Transverse colon (tissue), 4 donors: ENCODE measurements around the gene HK2. TPM values are rescaled to one million over a fixed set of nuclear protein-coding genes. Genes with fewer than 3 reads are reported as not detected.

ENCODE experiments used
- DNase-seq: peaks from one replicate; pipeline ENCODE4 v3.0.0-alpha.2; 2019
- H3K27ac ChIP-seq, 4 donors: fragments of 200-600 bp; sonication (generic); 2 replicates each; pipeline ENCODE4 v1.5.1; 2016 to 2018; ENCODE audit warnings: inconsistent platforms in 4 of 4
- H3K27me3 ChIP-seq: fragments of 200-600 bp; sonication (generic); 2 replicates; pipeline ENCODE4 v1.5.1; 2017; ENCODE audit warnings: inconsistent platforms
- H3K36me3 ChIP-seq, 4 donors: fragments of 200-600 bp; sonication (generic); 2 replicates each; pipeline ENCODE4 v1.5.1; 2017 to 2019; ENCODE audit warnings: inconsistent platforms in 4 of 4
- H3K4me1 ChIP-seq, 4 donors: fragments of 200-600 bp; sonication (generic); 2 replicates each; pipeline ENCODE4 v1.5.1; 2017 to 2020; ENCODE audit warnings: inconsistent platforms in 4 of 4
- H3K4me3 ChIP-seq, 4 donors: fragments of 200-600 bp; sonication (generic); 1 replicate in 1 of 4; 2 replicates in 3 of 4; pipeline versions ENCODE4 v1.5.1 to v1.6.1; 2017 to 2019; ENCODE audit warnings: inconsistent platforms in 4 of 4
- H3K9me3 ChIP-seq, 2 donors: fragments of 200-600 bp; sonication (generic); 2 replicates each; pipeline ENCODE4 v1.5.1; 2017 to 2019; ENCODE audit warnings: inconsistent platforms in 2 of 2
- EP300 ChIP-seq: sonication (generic); formaldehyde crosslinking; IDR thresholded peaks from one replicate; pipeline ENCODE4 v1.6.1; 2017; ENCODE audit warnings: antibody characterized with exemption, low read depth
- POLR2A ChIP-seq: fragments of 450-650 bp; IDR thresholded peaks from one replicate; pipeline ENCODE4 v1.6.1; 2016; ENCODE audit warnings: antibody characterized with exemption, mild to moderate bottlenecking, moderate library complexity
- POLR2AphosphoS5 ChIP-seq, 3 donors: sonication (generic); formaldehyde crosslinking; IDR thresholded peaks; one replicate each; pipeline ENCODE4 v1.6.1; 2016; ENCODE audit warnings: antibody characterized with exemption in 3 of 3
- WGBS, 2 donors: methylation state at CpG; one replicate each; pipeline ENCODE4 v1.1.5; 2018; ENCODE audit warnings: low coverage in 1 of 2; 5-methylcytosine and 5-hydroxymethylcytosine counted together
- in situ Hi-C, 4 donors: fragments of 200-750 bp; cut with MboI; loops; one replicate each; pipeline versions ENCODE4 v1.15.0 to v1.15.1; 2017; ENCODE audit warnings: low sequenced_read_pairs in 3 of 4, low pct_ligation_motif_present in 1 of 4, low pct_unique_long_range_greater_than_20kb in 1 of 4
- intact Hi-C: fragments of 100-400 bp; cut with DNase I; formaldehyde crosslinking; loops from one replicate; pipeline ENCODE4 v1.15.1; 2023; ENCODE audit warnings: low total_unique reads
- total RNA-seq, 4 donors: library from RNA; depleted of rRNA; stranded (reverse); fragments of >200 nt; gene quantifications; one replicate each; pipeline ENCODE4 v1.1.0, GENCODE V29; 2016
- TF ChIP-seq, protein P1 (sequence below), 5 experiments: fragments of 200-600 bp in 3 of 5; fragments of 450-650 bp in 2 of 5; sonication (generic) in 3 of 5; IDR thresholded peaks; 1 replicate in 2 of 5; 2 replicates in 3 of 5; pipeline ENCODE4 v1.5.1; 2016 to 2017; ENCODE audit warnings: antibody characterized with exemption in 5 of 5, inconsistent platforms in 3 of 5, mild to moderate bottlenecking in 2 of 5, moderate library complexity in 1 of 5

HK2 gene
- total RNA-seq, 4 donors from 2014 or later, result 104 to 175 (median 131) TPM

DNA sequence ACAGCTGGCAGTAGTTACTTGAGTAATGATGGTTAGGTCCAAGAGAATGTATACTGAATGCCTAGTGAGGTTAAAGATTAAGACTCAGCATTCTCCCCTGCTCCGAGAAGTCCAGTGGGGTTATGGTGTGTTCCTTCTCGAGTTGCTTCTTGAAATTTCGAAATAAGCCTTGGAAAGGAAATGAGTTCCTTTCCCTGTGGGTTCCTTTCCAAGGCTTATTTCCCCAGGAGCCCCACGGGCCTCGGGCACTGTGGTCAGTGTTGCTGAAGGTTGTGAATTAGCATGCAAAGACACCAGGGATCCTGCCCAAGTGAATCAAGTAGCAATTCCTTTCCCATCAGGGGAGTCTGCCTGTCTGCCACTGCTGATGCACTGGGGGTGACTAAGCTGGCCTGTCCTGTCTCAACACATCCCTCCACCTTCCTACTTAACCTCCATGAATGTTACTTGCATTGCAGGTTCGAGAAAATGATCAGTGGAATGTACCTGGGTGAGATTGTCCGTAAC is 53.6 kb downstream of the HK2 start:
- intact Hi-C loops (no loop called here), in situ Hi-C loops (no loop called here)
- no peaks in the 10 kb centered on the region for H3K27me3 ChIP-seq
- no peak for DNase-seq
- TF ChIP-seq, protein P1, sequence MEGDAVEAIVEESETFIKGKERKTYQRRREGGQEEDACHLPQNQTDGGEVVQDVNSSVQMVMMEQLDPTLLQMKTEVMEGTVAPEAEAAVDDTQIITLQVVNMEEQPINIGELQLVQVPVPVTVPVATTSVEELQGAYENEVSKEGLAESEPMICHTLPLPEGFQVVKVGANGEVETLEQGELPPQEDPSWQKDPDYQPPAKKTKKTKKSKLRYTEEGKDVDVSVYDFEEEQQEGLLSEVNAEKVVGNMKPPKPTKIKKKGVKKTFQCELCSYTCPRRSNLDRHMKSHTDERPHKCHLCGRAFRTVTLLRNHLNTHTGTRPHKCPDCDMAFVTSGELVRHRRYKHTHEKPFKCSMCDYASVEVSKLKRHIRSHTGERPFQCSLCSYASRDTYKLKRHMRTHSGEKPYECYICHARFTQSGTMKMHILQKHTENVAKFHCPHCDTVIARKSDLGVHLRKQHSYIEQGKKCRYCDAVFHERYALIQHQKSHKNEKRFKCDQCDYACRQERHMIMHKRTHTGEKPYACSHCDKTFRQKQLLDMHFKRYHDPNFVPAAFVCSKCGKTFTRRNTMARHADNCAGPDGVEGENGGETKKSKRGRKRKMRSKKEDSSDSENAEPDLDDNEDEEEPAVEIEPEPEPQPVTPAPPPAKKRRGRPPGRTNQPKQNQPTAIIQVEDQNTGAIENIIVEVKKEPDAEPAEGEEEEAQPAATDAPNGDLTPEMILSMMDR (IDR thresholded peaks at IDR 0.05), result no peak
- TF ChIP-seq POLR2A, result no peak
- TF ChIP-seq EP300, result no peak
- TF ChIP-seq POLR2AphosphoS5 (IDR thresholded peaks at IDR 0.05), result no peak
- no peak overlapping the region for H3K27ac ChIP-seq
- no peak overlapping the region for H3K4me3 ChIP-seq
- peaks cover 0 to 39% (median 15%) of the 10 kb centered on the region in 4 donors for H3K36me3 ChIP-seq
- 77% methylated on average over 7 of the region's 7 CpGs; no CpG with 5 or more reads in 1 of the 2 donors for WGBS, 2 donors
- no peaks in the 10 kb centered on the region for H3K4me1 ChIP-seq
- no peaks in the 10 kb centered on the region for H3K9me3 ChIP-seq

DNA sequence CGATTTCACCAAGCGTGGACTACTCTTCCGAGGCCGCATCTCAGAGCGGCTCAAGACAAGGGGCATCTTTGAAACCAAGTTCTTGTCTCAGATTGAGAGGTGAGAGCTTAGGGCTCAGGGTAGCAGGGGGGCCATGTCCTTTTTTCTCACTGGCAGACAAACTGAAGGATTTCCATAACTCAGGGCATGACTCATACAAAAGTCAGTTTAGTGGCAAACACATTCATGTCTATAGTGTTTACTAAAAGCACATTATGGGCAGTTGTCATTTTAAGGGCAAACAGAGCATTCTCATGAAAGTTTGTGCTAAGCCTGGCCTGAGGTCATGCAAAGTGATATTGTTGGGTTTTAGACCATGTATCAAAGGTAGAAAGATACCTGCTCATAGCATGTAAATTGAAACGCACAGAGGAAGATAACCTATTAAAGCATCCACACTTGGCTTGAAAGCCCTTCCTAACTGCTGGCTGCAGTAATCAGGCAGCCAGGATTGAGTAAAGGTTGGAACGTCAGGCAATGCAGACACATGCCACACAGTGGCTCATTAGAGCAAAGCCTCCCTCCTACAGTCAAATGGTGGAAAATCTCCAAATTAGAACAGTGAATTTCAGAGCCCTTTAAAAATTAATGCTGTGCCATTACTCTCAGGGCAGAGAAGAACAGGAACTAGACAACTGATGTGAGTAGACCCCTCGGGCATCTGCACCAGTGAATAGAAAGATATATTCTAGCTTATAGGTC is 54.2 kb downstream of the HK2 start:
- no peaks in the 10 kb centered on the region for H3K9me3 ChIP-seq
- TF ChIP-seq, protein P1 (IDR thresholded peaks at IDR 0.05), result no peak
- TF ChIP-seq EP300 (no peak), POLR2A (no peak), POLR2AphosphoS5 (IDR thresholded peaks at IDR 0.05) (no peak)
- H3K4me3 ChIP-seq, result no peak overlapping the region
- in situ Hi-C loops, result no loop called here
- H3K27ac ChIP-seq, result no peak overlapping the region
- no peaks in the 10 kb centered on the region for H3K27me3 ChIP-seq
- WGBS, 2 donors, result 81 to 90% methylated on average over 3 to 8 of the region's 8 CpGs
- intact Hi-C loops, result no loop called here
- no peak for DNase-seq
- no peaks in the 10 kb centered on the region for H3K4me1 ChIP-seq
- peaks cover 0 to 35% (median 12%) of the 10 kb centered on the region in 4 donors for H3K36me3 ChIP-seq

DNA sequence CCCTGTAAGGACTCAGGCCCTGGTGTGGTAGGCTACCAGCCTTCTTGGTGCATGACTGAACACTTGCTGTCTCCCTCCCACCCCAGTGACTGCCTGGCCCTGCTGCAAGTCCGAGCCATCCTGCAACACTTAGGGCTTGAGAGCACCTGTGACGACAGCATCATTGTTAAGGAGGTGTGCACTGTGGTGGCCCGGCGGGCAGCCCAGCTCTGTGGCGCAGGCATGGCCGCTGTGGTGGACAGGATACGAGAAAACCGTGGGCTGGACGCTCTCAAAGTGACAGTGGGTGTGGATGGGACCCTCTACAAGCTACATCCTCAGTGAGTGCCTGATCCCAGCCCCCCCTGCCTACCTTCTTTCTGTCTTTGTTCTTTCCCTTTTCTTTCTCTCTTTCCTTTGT is 55.2 kb downstream of the HK2 start:
- Histone ChIP-seq H3K27ac (no peak overlapping the region), H3K9me3 (no peaks in the 10 kb centered on the region), H3K4me1 (no peaks in the 10 kb centered on the region), H3K36me3 (peaks cover 0 to 35% (median 10%) of the 10 kb centered on the region in 4 donors), H3K27me3 (no peaks in the 10 kb centered on the region), H3K4me3 (no peak overlapping the region)
- in situ Hi-C loops, result no loop called here
- no peak for TF ChIP-seq EP300
- no peak for TF ChIP-seq POLR2AphosphoS5 (IDR thresholded peaks at IDR 0.05)
- TF ChIP-seq POLR2A, result no peak
- TF ChIP-seq, protein P1 (IDR thresholded peaks at IDR 0.05), result no peak
- no peak for DNase-seq
- intact Hi-C loops, result no loop called here
- 92 to 100% methylated on average over 2 to 9 of the region's 9 CpGs for WGBS, 2 donors

DNA sequence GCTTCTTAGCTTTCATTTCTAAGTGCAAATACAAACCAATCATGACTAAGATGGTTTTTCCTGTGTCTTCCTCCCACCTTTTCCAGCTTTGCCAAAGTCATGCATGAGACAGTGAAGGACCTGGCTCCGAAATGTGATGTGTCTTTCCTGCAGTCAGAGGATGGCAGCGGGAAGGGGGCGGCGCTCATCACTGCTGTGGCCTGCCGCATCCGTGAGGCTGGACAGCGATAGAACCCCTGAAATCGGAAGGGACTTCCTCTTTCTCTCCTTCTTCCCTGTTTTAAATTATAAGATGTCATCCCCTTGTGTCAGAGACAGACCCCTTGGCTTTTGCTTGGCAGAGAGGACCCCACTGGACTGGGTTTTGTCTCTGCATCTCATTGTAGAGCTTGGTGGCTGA is 56.8 kb downstream of the HK2 start:
- Histone ChIP-seq H3K36me3 (peaks cover 0 to 35% (median 10%) of the 10 kb centered on the region in 4 donors), H3K27me3 (no peaks in the 10 kb centered on the region), H3K9me3 (no peaks in the 10 kb centered on the region), H3K27ac (no peak overlapping the region), H3K4me3 (no peak overlapping the region), H3K4me1 (no peaks in the 10 kb centered on the region)
- in situ Hi-C loops (no loop called here), intact Hi-C loops (no loop called here)
- WGBS, 2 donors, result 90% methylated on average over 8 of the region's 8 CpGs; no CpG with 5 or more reads in 1 of the 2 donors
- TF ChIP-seq POLR2AphosphoS5 (IDR thresholded peaks at IDR 0.05) (no peak), POLR2A (no peak), EP300 (no peak)
- TF ChIP-seq, protein P1 (IDR thresholded peaks at IDR 0.05), result no peak
- DNase-seq, result no peak
